HepG2 (cell line): ENCODE data around the gene SKIC2. TPM values are rescaled to one million over a fixed set of nuclear protein-coding genes. Genes with fewer than 3 reads are reported as not detected.

Experiments
- GPN1 ChIP-seq: sonication (generic); formaldehyde crosslinking; IDR thresholded peaks from 2 replicates; pipeline ENCODE4 v1.5.1; 2020; ENCODE audit warnings: missing genetic modification reagents, borderline replicate concordance
- HNF4A ChIP-seq: sonication (generic); formaldehyde crosslinking; IDR thresholded peaks from 2 replicates; pipeline ENCODE4 v1.4.0; 2020; ENCODE audit warnings: missing genetic modification reagents
- IRX3 ChIP-seq: sonication (generic); formaldehyde crosslinking; IDR thresholded peaks from 2 replicates; pipeline ENCODE4 v1.8.1; 2023; ENCODE audit warnings: mild to moderate bottlenecking, low read depth, missing genetic modification reagents, borderline replicate concordance
- KAT7 ChIP-seq: IDR thresholded peaks from 2 replicates; pipeline ENCODE4 v1.6.1; 2018; ENCODE audit warnings: borderline replicate concordance, missing compliant biosample characterization
- KAT8 ChIP-seq: IDR thresholded peaks from 2 replicates; pipeline ENCODE4 v1.6.1; 2016; ENCODE audit warnings: missing genetic modification reagents, missing compliant biosample characterization
- KLF11 ChIP-seq: IDR thresholded peaks from 2 replicates; pipeline ENCODE4 v1.6.1; 2016; ENCODE audit warnings: missing compliant biosample characterization
- LCORL ChIP-seq, 2 experiments: fragments of 450-650 bp in 1 of 2; sonication (generic) in 1 of 2; formaldehyde crosslinking in 1 of 2; IDR thresholded peaks; 2 replicates each; pipeline versions ENCODE4 v1.5.0 to v1.6.1; 2017 to 2020; ENCODE audit warnings: antibody characterized with exemption in 1 of 2, missing genetic modification reagents in 1 of 2
- MAZ ChIP-seq, 2 experiments: sonication (generic) in 1 of 2; formaldehyde crosslinking in 1 of 2; IDR thresholded peaks; 2 replicates each; pipeline versions ENCODE4 v1.5.0 to v1.6.1; 2012 to 2020; ENCODE audit warnings: low read depth in 2 of 2, mild to moderate bottlenecking in 2 of 2, borderline replicate concordance in 1 of 2, improper control_type of control experiment in 1 of 2, low read length in 1 of 2, missing genetic modification reagents in 1 of 2, moderate library complexity in 1 of 2
- NPAS2 ChIP-seq: sonication (generic); formaldehyde crosslinking; IDR thresholded peaks from 2 replicates; pipeline ENCODE4 v1.8.0; 2022; ENCODE audit warnings: mild to moderate bottlenecking, missing genetic modification reagents, borderline replicate concordance
- NR2F6 ChIP-seq, 2 experiments: IDR thresholded peaks; 2 replicates each; pipeline ENCODE4 v1.6.1; 2016; ENCODE audit warnings: antibody characterized with exemption in 1 of 2, mild to moderate bottlenecking in 1 of 2
- PAWR ChIP-seq: sonication (generic); formaldehyde crosslinking; IDR thresholded peaks from 2 replicates; pipeline ENCODE4 v1.4.0; 2020; ENCODE audit warnings: missing genetic modification reagents, mild to moderate bottlenecking, borderline replicate concordance
- RCOR2 ChIP-seq: IDR thresholded peaks from 2 replicates; pipeline ENCODE4 v1.6.1; 2016; ENCODE audit warnings: missing biosample characterization, missing genetic modification reagents
- SP5 ChIP-seq: IDR thresholded peaks from 2 replicates; pipeline ENCODE4 v1.6.1; 2016; ENCODE audit warnings: low read depth, borderline replicate concordance
- TSC22D2 ChIP-seq: sonication (generic); formaldehyde crosslinking; IDR thresholded peaks from 2 replicates; pipeline ENCODE4 v1.5.1; 2020; ENCODE audit warnings: missing genetic modification reagents, mild to moderate bottlenecking, borderline replicate concordance
- ZNF232 ChIP-seq: sonication (generic); formaldehyde crosslinking; IDR thresholded peaks from 2 replicates; pipeline ENCODE4 v1.4.0; 2020; ENCODE audit warnings: missing genetic modification reagents, borderline replicate concordance
- ZNF264 ChIP-seq: sonication (generic); formaldehyde crosslinking; IDR thresholded peaks from 2 replicates; pipeline ENCODE4 v1.4.0; 2020; ENCODE audit warnings: missing genetic modification reagents
- ZNF343 ChIP-seq: sonication (generic); formaldehyde crosslinking; IDR thresholded peaks from 2 replicates; pipeline ENCODE4 v1.4.0; 2020; ENCODE audit warnings: mild to moderate bottlenecking, missing genetic modification reagents
- ZNF709 ChIP-seq: sonication (generic); formaldehyde crosslinking; IDR thresholded peaks from 2 replicates; pipeline ENCODE4 v1.5.0; 2020; ENCODE audit warnings: mild to moderate bottlenecking, missing genetic modification reagents
- ZNF747 ChIP-seq: sonication (generic); formaldehyde crosslinking; IDR thresholded peaks from 2 replicates; pipeline ENCODE4 v1.8.1; 2023; ENCODE audit warnings: missing genetic modification reagents, mild to moderate bottlenecking, borderline replicate concordance
- polyA plus RNA-seq, 8 experiments: library from polyadenylated mRNA; depleted of rRNA in 3 of 8; stranded (reverse) in 7 of 8; unstranded in 1 of 8; fragments of >200 nt; fragmentation: Illumina TruSeq in 4 of 8; extraction: Trizol in 4 of 8; gene quantifications; 2 replicates each; pipeline versions ENCODE4 v1.2.1 to v1.2.3, GENCODE V29; 2011 to 2016; ENCODE audit warnings: low read depth in 4 of 8, missing spikeins in 1 of 8, mixed read lengths in 1 of 8; ENCODE audit not compliant: insufficient read depth in 1 of 8
- total RNA-seq, 5 experiments: library from RNA; depleted of rRNA; stranded (reverse); fragments of >200 nt; fragmentation: Illumina TruSeq; extraction: Trizol; gene quantifications; 2 replicates each; pipeline ENCODE4 v1.2.3, GENCODE V29; 2016; ENCODE audit warnings: low read depth in 1 of 5
- TF ChIP-seq, protein P1 (sequence below): fragments of 450-650 bp; IDR thresholded peaks from 2 replicates; pipeline ENCODE4 v1.6.1; 2016
- TF ChIP-seq, protein P2 (sequence below): sonication (generic); formaldehyde crosslinking; IDR thresholded peaks from 2 replicates; pipeline ENCODE4 v1.5.0; 2020; ENCODE audit warnings: missing genetic modification reagents
- TF ChIP-seq, protein P3 (sequence below): sonication (generic); formaldehyde crosslinking; IDR thresholded peaks from 2 replicates; pipeline ENCODE4 v1.4.0; 2020; ENCODE audit warnings: missing genetic modification reagents
- TF ChIP-seq, protein P4 (sequence below): sonication (generic); formaldehyde crosslinking; IDR thresholded peaks from 2 replicates; pipeline ENCODE4 v1.4.0; 2020; ENCODE audit warnings: missing genetic modification reagents

The SKIC2 gene
- total and polyA plus RNA-seq, 2 of the 13 experiments (the other 11 are each of a cell fraction or from before 2014, with no cell fraction given): 67.1 to 68.4 TPM

DNA sequence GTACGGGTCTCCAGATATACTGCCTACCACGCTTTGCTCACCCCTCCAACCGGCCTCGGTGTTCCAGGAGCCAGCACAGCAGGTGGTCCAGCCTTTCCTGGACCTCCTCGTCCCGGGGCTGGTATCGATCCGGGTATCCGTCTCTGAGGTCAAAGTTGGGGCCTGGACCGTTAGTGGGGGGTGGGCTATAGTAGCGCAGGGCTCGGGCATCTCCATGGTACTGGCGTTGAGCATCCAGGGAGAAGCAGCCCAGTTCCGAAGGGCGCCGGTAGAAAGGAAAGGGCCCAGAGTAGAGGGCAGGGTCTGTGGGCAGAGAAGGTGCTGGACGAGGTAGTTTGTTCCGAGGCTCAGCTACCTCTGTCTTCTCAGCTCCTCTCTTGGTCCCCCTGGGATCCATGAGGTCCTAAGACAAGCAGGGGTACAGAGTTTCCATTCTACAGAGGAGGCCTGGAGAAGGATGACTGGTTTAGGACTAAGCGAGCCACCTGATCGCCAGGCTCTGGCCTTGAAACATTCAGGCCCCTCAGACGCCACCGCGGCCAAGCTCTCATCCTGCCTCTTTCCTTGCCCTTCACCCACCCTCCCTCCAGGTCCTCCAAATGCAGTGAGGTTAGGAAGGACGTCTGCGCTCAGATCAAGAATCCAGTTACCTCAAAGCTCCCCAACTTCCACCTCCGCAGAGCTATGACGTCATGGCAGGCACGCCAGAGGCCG, 12.5 kb downstream of the SKIC2 start (continued):
- TF ChIP-seq, protein P1, sequence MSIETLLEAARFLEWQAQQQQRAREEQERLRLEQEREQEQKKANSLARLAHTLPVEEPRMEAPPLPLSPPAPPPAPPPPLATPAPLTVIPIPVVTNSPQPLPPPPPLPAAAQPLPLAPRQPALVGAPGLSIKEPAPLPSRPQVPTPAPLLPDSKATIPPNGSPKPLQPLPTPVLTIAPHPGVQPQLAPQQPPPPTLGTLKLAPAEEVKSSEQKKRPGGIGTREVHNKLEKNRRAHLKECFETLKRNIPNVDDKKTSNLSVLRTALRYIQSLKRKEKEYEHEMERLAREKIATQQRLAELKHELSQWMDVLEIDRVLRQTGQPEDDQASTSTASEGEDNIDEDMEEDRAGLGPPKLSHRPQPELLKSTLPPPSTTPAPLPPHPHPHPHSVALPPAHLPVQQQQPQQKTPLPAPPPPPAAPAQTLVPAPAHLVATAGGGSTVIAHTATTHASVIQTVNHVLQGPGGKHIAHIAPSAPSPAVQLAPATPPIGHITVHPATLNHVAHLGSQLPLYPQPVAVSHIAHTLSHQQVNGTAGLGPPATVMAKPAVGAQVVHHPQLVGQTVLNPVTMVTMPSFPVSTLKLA: no peak
- TF ChIP-seq PAWR (CRISPR knock-in tag): no peak
- TF ChIP-seq ZNF232: no peak; the same call in 1 of the 2 replicates
- TF ChIP-seq, protein P2, sequence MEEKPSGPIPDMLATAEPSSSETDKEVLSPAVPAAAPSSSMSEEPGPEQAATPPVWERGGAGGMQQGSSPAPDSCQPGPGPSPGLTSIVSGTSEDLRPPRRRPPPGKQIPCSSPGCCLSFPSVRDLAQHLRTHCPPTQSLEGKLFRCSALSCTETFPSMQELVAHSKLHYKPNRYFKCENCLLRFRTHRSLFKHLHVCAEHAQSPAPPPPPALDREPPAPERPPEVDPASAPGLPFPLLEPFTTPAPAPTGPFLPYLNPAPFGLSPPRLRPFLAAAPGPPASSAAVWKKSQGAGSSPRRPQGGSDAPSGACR (CRISPR knock-in tag): no peak
- TF ChIP-seq NR2F6 (IDR thresholded peaks at IDR 0.05): no peak
- TF ChIP-seq NR2F6 (CRISPR knock-in tag; IDR thresholded peaks at IDR 0.05): no peak; the same call in 1 of the 2 replicates
- 0 out of 2 replicates have a peak, but pooled peaks have one; percentile 20 for TF ChIP-seq TSC22D2 (CRISPR knock-in tag)
- no peak for TF ChIP-seq NPAS2 (CRISPR knock-in tag)
- TF ChIP-seq MAZ (IDR thresholded peaks at IDR 0.05; ENCODE audit: borderline replicate concordance, low read depth, low read length): no peak
- no peak for TF ChIP-seq MAZ (CRISPR knock-in tag; IDR thresholded peaks at IDR 0.05; ENCODE audit: low read depth)
- TF ChIP-seq ZNF343 (CRISPR knock-in tag): no peak
- no peak for TF ChIP-seq IRX3 (CRISPR knock-in tag)
- no peak; the same call in 1 of the 2 replicates for TF ChIP-seq RCOR2 (CRISPR knock-in tag)
- no peak for TF ChIP-seq SP5 (CRISPR knock-in tag)
- TF ChIP-seq LCORL (IDR thresholded peaks at IDR 0.05): no peak
- TF ChIP-seq LCORL (CRISPR knock-in tag; IDR thresholded peaks at IDR 0.05): no peak
- no peak for TF ChIP-seq ZNF709 (CRISPR knock-in tag)
- no peak for TF ChIP-seq KAT8 (CRISPR knock-in tag)
- no peak; the same call in 1 of the 2 replicates for TF ChIP-seq ZNF264
- TF ChIP-seq HNF4A (CRISPR knock-in tag): no peak
- TF ChIP-seq, protein P3, sequence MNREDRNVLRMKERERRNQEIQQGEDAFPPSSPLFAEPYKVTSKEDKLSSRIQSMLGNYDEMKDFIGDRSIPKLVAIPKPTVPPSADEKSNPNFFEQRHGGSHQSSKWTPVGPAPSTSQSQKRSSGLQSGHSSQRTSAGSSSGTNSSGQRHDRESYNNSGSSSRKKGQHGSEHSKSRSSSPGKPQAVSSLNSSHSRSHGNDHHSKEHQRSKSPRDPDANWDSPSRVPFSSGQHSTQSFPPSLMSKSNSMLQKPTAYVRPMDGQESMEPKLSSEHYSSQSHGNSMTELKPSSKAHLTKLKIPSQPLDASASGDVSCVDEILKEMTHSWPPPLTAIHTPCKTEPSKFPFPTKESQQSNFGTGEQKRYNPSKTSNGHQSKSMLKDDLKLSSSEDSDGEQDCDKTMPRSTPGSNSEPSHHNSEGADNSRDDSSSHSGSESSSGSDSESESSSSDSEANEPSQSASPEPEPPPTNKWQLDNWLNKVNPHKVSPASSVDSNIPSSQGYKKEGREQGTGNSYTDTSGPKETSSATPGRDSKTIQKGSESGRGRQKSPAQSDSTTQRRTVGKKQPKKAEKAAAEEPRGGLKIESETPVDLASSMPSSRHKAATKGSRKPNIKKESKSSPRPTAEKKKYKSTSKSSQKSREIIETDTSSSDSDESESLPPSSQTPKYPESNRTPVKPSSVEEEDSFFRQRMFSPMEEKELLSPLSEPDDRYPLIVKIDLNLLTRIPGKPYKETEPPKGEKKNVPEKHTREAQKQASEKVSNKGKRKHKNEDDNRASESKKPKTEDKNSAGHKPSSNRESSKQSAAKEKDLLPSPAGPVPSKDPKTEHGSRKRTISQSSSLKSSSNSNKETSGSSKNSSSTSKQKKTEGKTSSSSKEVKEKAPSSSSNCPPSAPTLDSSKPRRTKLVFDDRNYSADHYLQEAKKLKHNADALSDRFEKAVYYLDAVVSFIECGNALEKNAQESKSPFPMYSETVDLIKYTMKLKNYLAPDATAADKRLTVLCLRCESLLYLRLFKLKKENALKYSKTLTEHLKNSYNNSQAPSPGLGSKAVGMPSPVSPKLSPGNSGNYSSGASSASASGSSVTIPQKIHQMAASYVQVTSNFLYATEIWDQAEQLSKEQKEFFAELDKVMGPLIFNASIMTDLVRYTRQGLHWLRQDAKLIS: no peak
- no peak for TF ChIP-seq KLF11 (CRISPR knock-in tag)
- TF ChIP-seq ZNF747 (CRISPR knock-in tag): 0 out of 2 replicates have a peak, but pooled peaks have one; percentile 43
- TF ChIP-seq, protein P4, sequence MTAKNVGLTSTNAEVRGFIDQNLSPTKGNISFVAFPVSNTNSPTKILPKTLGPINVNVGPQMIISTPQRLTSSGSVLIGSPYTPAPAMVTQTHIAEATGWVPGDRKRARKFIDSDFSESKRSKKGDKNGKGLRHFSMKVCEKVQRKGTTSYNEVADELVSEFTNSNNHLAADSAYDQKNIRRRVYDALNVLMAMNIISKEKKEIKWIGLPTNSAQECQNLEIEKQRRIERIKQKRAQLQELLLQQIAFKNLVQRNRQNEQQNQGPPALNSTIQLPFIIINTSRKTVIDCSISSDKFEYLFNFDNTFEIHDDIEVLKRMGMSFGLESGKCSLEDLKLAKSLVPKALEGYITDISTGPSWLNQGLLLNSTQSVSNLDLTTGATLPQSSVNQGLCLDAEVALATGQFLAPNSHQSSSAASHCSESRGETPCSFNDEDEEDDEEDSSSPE: no peak
- no peak for TF ChIP-seq KAT7 (CRISPR knock-in tag)
- TF ChIP-seq GPN1 (CRISPR knock-in tag): no peak
